Measurements from ENCODE around the gene DIP2C. TPM values are rescaled to one million over a fixed set of nuclear protein-coding genes. Genes with fewer than 3 reads are reported as not detected.

The DIP2C gene
- total RNA-seq, 1 donor from 2014 or later: 5.1 TPM

GRCh38 chr10:498760-499435, 190.6 kb downstream of the DIP2C start:
- DNase-seq (ENCODE audit: low read depth, low spot score): no peak

- no peak for DNase-seq (ENCODE audit: low read depth, low spot score)
Measured at GRCh38 chr10:497898-498451, 191.5 kb downstream of the DIP2C start.

DNA sequence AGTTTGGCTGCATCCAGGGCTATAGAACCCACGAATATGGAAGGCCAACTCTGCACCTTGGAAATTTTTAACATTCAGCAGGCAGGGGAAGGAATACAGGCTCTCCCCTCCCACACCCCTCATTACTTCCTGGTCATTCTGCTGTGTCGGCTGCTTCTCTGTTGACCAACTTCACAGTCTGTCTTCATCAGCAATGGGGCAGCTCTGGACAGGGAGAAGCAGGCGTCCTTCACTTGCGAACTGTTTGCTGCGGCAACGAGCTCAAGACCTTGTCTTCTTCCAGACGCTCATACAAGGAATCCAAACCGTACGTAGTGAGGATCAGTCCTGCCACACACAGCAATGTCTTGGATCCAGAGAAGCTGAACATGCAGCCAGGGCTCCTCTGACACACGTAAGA, 192.2 kb downstream of the DIP2C start:
- no peak for DNase-seq (ENCODE audit: low read depth, low spot score)

DNA sequence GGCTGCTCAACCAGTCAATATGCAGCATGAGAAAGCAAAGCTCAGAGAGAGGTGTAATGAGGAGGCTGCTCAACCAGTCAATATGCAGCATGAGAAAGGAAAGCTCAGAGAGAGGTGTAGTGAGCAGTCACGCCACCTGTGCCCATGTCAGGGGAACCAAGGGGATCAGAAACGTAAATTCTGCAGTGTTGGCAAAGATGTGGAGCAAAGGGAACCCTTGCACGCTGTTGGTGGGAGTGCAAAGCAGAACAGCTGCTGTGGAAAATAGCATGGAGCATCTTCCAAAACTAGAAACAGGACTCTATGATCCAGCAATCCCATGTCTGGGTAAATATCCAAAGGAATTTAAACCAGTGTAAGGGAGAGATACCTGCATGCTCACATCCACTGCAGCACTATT, 194.9 kb downstream of the DIP2C start:
- no peak for DNase-seq (ENCODE audit: low read depth, low spot score)

- DNase-seq (ENCODE audit: low read depth, low spot score): no peak
Measured at GRCh38 chr10:494149-494542, 195.3 kb downstream of the DIP2C start.

GRCh38 chr10:493391-494148, 195.9 kb downstream of the DIP2C start:
- no peak for DNase-seq (ENCODE audit: low read depth, low spot score)

DNA sequence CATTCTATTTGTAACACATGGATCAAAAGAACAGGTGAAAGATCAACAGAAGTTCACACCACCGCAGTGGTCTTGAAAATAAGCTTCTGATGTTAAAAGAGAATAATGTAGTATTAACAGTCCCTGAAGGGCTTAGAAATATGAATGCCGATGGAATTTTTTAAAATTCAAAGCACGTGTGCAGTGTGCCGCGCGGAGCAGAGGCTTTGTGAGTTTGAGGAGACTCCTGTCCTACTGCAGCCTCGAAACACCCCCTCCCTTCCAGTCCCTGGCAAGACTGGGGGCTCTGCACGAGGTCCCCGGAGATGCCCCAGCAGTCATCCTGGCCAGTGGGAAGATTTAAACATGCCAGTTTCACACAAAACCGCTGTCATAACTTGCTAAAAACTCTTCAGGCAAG, 196.6 kb downstream of the DIP2C start:
- no peak for DNase-seq (ENCODE audit: low read depth, low spot score)

DNA sequence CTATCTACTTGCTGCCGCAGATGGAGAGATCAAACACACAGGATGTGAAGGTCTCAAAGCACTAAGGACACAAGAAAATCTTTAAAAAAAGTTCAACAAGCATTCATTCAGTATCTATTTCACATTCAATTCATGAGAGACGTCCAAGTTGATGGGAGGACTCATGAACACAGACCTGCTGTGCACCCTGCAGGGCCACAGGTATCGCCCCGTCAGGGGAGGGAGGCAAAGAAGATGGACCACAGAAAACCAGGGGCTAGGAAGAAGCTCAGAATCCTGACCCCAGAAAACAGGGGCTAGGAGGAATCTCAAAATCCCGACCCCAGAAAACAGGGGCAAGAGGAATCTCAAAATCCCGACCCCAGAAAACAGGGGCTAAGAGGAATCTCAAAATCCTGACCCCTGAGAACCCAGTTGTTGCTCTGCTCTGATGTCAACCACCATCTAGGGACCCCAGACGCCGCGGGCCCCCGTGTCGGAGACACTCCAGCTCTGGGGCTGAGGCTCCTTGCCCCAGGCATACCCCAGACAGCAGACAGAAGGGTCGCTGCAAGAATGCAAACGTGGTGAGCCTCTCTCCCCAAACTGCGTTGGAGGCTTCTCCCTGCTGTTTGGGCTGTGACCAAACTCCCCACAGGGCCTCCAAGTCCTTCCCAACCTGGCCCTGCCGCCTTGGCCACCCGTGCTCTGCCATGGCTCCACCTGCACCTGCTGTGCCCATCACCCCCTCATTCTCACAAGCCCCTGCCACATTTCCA, 197.6 kb downstream of the DIP2C start:
- no peak for DNase-seq (ENCODE audit: low read depth, low spot score)

DNA sequence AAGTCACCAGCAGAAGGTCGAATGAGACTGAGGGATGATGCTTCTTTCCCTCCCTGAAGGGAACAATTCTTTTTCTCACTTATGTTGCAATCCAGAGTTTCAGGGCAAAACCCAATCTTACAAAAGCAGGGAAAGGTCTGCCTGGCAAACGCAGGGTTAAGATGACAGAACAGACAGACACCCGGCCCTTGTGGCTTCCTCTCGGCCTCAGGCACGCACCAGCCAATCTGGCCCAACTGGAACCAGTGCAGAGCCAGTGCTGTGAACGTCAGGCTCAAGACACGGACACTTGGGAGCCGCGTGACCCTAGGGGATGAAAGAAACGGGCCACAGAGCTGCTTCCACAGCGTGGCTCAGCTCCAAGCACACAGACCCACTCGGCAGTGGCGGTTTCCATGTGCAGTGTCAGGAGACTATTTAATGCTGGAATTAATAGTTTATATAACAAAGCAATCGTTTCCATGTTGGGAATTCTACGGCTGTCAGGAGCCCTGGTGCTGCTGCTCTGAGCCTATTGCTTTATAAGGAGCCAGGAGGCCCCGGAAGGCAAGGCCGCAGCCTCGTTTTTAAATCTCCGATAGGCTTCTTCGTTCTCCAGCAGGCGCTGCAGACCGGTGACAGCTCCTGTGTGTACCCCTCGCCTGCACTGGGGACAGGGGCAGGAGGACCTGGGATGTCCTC, 198.4 kb downstream of the DIP2C start:
- DNase-seq (ENCODE audit: low read depth, low spot score): no peak

- DNase-seq (ENCODE audit: low read depth, low spot score): no peak
Measured at GRCh38 chr10:490256-490655, 199.2 kb downstream of the DIP2C start.

- no peak for DNase-seq (ENCODE audit: low read depth, low spot score)
Measured at GRCh38 chr10:489330-489729, 200.1 kb downstream of the DIP2C start.

DNA sequence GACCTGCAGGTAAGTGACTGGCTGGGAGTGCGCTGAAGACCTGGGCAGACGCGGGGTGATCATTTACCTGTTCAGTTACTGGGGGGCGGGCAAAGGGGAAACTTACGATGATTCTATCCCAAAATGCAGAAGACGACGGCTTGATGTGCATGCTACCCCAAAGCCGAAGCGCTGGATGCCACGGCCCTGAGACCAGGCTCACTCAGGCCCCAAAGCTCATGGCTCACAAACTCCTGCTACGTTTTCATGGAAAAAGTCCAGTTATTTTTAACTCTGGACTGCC, 200.6 kb downstream of the DIP2C start:
- no peak for DNase-seq (ENCODE audit: low read depth, low spot score)

- no peak for DNase-seq (ENCODE audit: low read depth, low spot score)
Measured at GRCh38 chr10:488081-488932, 201.2 kb downstream of the DIP2C start.

- DNase-seq (ENCODE audit: low read depth, low spot score): no peak
Measured at GRCh38 chr10:486666-487322, 202.7 kb downstream of the DIP2C start.

GRCh38 chr10:486206-486605, 203.3 kb downstream of the DIP2C start:
- DNase-seq (ENCODE audit: low read depth, low spot score): no peak

GRCh38 chr10:485776-486175, 203.7 kb downstream of the DIP2C start:
- DNase-seq (ENCODE audit: low read depth, low spot score): no peak

- no peak for DNase-seq (ENCODE audit: low read depth, low spot score)
Measured at GRCh38 chr10:484925-485661, 204.4 kb downstream of the DIP2C start.

- DNase-seq (ENCODE audit: low read depth, low spot score): no peak
Measured at GRCh38 chr10:484441-484924, 205.0 kb downstream of the DIP2C start.

- no peak for DNase-seq (ENCODE audit: low read depth, low spot score)
Measured at GRCh38 chr10:483261-483660, 206.2 kb downstream of the DIP2C start.

All from pulmonary artery endothelial cell (primary cell).